ENCODE measurements around the gene APBA3.

DNA sequence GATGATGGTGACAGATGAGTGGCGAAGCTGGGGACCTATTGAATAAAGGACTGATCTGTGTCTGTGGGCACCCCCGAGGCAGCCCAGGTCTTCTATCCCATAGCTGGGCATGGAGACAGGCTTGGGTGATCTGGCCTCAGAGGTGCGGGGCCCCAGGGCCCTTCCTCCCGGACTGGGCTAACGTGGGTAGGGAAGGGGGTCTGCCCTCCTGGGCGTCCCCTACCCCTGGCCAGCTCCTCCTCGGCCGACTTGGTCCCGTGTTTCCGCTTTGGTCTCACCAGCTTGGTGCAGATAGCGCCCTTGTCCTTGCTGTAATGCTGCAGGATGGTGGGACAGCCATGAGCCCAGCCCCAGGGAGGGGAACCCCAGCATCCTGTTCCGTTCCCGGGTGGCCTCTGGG is 21.4 kb upstream of the APBA3 start:
- TF ChIP-seq, protein P1, sequence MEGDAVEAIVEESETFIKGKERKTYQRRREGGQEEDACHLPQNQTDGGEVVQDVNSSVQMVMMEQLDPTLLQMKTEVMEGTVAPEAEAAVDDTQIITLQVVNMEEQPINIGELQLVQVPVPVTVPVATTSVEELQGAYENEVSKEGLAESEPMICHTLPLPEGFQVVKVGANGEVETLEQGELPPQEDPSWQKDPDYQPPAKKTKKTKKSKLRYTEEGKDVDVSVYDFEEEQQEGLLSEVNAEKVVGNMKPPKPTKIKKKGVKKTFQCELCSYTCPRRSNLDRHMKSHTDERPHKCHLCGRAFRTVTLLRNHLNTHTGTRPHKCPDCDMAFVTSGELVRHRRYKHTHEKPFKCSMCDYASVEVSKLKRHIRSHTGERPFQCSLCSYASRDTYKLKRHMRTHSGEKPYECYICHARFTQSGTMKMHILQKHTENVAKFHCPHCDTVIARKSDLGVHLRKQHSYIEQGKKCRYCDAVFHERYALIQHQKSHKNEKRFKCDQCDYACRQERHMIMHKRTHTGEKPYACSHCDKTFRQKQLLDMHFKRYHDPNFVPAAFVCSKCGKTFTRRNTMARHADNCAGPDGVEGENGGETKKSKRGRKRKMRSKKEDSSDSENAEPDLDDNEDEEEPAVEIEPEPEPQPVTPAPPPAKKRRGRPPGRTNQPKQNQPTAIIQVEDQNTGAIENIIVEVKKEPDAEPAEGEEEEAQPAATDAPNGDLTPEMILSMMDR (conservative IDR thresholded peaks at IDR 0.05; ENCODE audit: low read depth, low read length): no peak
- TF ChIP-seq CEBPB (IDR thresholded peaks at IDR 0.05; ENCODE audit: low read depth, low read length) (no peak), POLR2A (IDR thresholded peaks at IDR 0.05; ENCODE audit: low read depth, low read length) (no peak), RAD21 (IDR thresholded peaks at IDR 0.05; ENCODE audit: low read length) (no peak), RCOR1 (IDR thresholded peaks at IDR 0.05; ENCODE audit: insufficient replicate concordance, low read length) (no peak), RFX5 (IDR thresholded peaks at IDR 0.05; ENCODE audit: low read depth, low read length) (no peak), MXI1 (IDR thresholded peaks at IDR 0.05; ENCODE audit: borderline replicate concordance, low read depth, low read length) (no peak), BHLHE40 (IDR thresholded peaks at IDR 0.05; ENCODE audit: low read depth, low read length) (no peak)
- TF ChIP-seq, protein P2, sequence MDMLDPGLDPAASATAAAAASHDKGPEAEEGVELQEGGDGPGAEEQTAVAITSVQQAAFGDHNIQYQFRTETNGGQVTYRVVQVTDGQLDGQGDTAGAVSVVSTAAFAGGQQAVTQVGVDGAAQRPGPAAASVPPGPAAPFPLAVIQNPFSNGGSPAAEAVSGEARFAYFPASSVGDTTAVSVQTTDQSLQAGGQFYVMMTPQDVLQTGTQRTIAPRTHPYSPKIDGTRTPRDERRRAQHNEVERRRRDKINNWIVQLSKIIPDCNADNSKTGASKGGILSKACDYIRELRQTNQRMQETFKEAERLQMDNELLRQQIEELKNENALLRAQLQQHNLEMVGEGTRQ (IDR thresholded peaks at IDR 0.05; ENCODE audit: low read depth, low read length): no peak
